MM.1S (cell line): ENCODE data around the gene NTM.

Experiments used
- CTCF ChIP-seq: fragments of 300-600 bp; sonication (generic); IDR thresholded peaks from 2 replicates; pipeline ENCODE4 v1.5.1; 2016; ENCODE audit warnings: antibody characterized with exemption, low read length, mixed read lengths
- EZH2 ChIP-seq: fragments of 300-600 bp; sonication (generic); optimal IDR thresholded peaks from 2 replicates; pipeline ENCODE3; 2017; ENCODE audit warnings: low read depth, mild to moderate bottlenecking, antibody characterized with exemption, low read length, mixed read lengths
- EZH2phosphoT487 ChIP-seq: fragments of 300-600 bp; sonication (generic); IDR thresholded peaks from 2 replicates; pipeline ENCODE4 v1.6.1; 2018; ENCODE audit warnings: antibody characterized with exemption, low read length

GRCh38 chr11:131471976-131472375 is 101.6 kb downstream of the NTM start:
- TF ChIP-seq CTCF = no peak
- TF ChIP-seq EZH2 = no peak
- no peak for TF ChIP-seq EZH2phosphoT487
